Stomach (tissue), 9 donors: ENCODE data around the gene SPRYD4. TPM values are rescaled to one million over a fixed set of nuclear protein-coding genes. Genes with fewer than 3 reads are reported as not detected.
A peak's percentile ranks its signal among the peaks of the same experiment; 100 is the strongest.

Source experiments
- DNase-seq, 2 donors: peaks; one replicate each; pipeline versions ENCODE4 v3.0.0 to v3.0.0-alpha.2; 2013 to 2019
- H3K27ac ChIP-seq, 5 donors: fragments of 200-600 bp in 4 of 5; sonication (generic) in 4 of 5; one replicate each; pipeline ENCODE4 v1.5.1; 2013 to 2019; ENCODE audit warnings: mild to moderate bottlenecking in 1 of 5, moderate library complexity in 1 of 5
- H3K27me3 ChIP-seq, 3 donors: fragments of 200-600 bp; sonication (generic); one replicate each; pipeline ENCODE4 v1.5.1; 2017 to 2019; ENCODE audit warnings: mixed run types in 1 of 3
- H3K36me3 ChIP-seq, 4 donors: fragments of 200-600 bp; sonication (generic); 1 replicate in 3 of 4; 2 replicates in 1 of 4; pipeline ENCODE4 v1.5.1; 2016 to 2019
- H3K4me1 ChIP-seq, 4 donors: fragments of 200-600 bp; sonication (generic); one replicate each; pipeline ENCODE4 v1.5.1; 2016 to 2019
- H3K4me3 ChIP-seq, 4 donors: fragments of 200-600 bp; sonication (generic) in 3 of 4; one replicate each; pipeline ENCODE4 v1.5.1; 2016 to 2019; ENCODE audit warnings: mild to moderate bottlenecking in 1 of 4
- H3K9me3 ChIP-seq, 4 donors: fragments of 200-600 bp; sonication (generic); one replicate each; pipeline ENCODE4 v1.5.1; 2016 to 2019
- CTCF ChIP-seq, 7 experiments: fragments of 450-650 bp in 4 of 7; fragments of 200-600 bp in 3 of 7; sonication (generic) in 3 of 7; IDR thresholded peaks; one replicate each; pipeline ENCODE4 v1.5.1; 2016 to 2019; ENCODE audit warnings: antibody characterized with exemption in 7 of 7, control low read depth in 2 of 7, mild to moderate bottlenecking in 1 of 7
- EP300 ChIP-seq: sonication (generic); formaldehyde crosslinking; IDR thresholded peaks from one replicate; pipeline ENCODE4 v1.6.1; 2017; ENCODE audit warnings: antibody characterized with exemption
- POLR2A ChIP-seq, 4 donors: fragments of 450-650 bp; IDR thresholded peaks; one replicate each; pipeline ENCODE4 v1.6.1; 2016; ENCODE audit warnings: antibody characterized with exemption in 4 of 4, control low read depth in 2 of 4, mild to moderate bottlenecking in 1 of 4, moderate library complexity in 1 of 4
- POLR2AphosphoS5 ChIP-seq, 3 donors: sonication (generic); formaldehyde crosslinking; IDR thresholded peaks; one replicate each; pipeline ENCODE4 v1.6.1; 2016; ENCODE audit warnings: antibody characterized with exemption in 3 of 3
- WGBS, 5 donors: extraction: QIAGEN DNeasy Blood & Tissue Kit in 3 of 5; methylation state at CpG; one replicate each; pipeline versions ENCODE4 v1.1.5 to v1.1.7; 2013 to 2018; 5-methylcytosine and 5-hydroxymethylcytosine counted together
- intact Hi-C: fragments of 100-400 bp; cut with DNase I; formaldehyde crosslinking; loops from one replicate; pipeline ENCODE4 v1.15.1; 2023; ENCODE audit warnings: low total_unique reads
- polyA plus RNA-seq, 3 donors: library from polyadenylated mRNA; stranded (reverse); fragments of 200-250 nt; gene quantifications; one replicate each; pipeline ENCODE4 v1.2.3, GENCODE V29; 2013
- total RNA-seq, 5 donors: library from RNA; depleted of rRNA; stranded (reverse); fragments of >200 nt; gene quantifications; one replicate each; pipeline versions ENCODE4 v1.1.0 to v1.2.3, GENCODE V29; 2014 to 2016
- donor health status: healthy with polysubstance abuse.
- donor health status: Bipolar disorder and iron deficiency.
- donor health status: healthy.

Gene SPRYD4
- total and polyA plus RNA-seq, 8 donors = 0.29 to 5.8 (median 2.0) TPM

- Histone ChIP-seq H3K27me3 (no peaks in the 10 kb centered on the region), H3K36me3 (no peaks in the 10 kb centered on the region), H3K4me1 (peaks cover 0 to 20% (median 6%) of the 10 kb centered on the region in 4 donors), H3K4me3 (no peak overlapping the region), H3K9me3 (no peaks in the 10 kb centered on the region), H3K27ac (no peak overlapping the region)
- TF ChIP-seq POLR2AphosphoS5 (IDR thresholded peaks at IDR 0.05) (no peak), POLR2A (IDR thresholded peaks at IDR 0.05) (no peak), CTCF (IDR thresholded peaks at IDR 0.05) (no peak), EP300 (no peak)
- intact Hi-C loops = no loop called here
- no peak for DNase-seq
- 80 to 88% (median 84%) methylated on average over 11 of the region's 11 CpGs for WGBS, 5 donors
Observed at GRCh38 chr12:56461235-56462159, 6.9 kb upstream of the SPRYD4 start.

- no peak for DNase-seq
Observed at GRCh38 chr12:56462565-56462964, 5.8 kb upstream of the SPRYD4 start.

GRCh38 chr12:56469007-56469930 lies 891 bp downstream of the SPRYD4 start:
- intact Hi-C loops = no loop called here
- peak in 2 of 3 donors; percentile 24 to 26 for TF ChIP-seq POLR2AphosphoS5 (IDR thresholded peaks at IDR 0.05)
- TF ChIP-seq POLR2A (IDR thresholded peaks at IDR 0.05) = no peak
- Histone ChIP-seq H3K9me3 (no peaks in the 10 kb centered on the region), H3K4me1 (peaks cover 22 to 42% (median 30%) of the 10 kb centered on the region in 4 donors), H3K36me3 (peaks cover 0 to 20% (median 4%) of the 10 kb centered on the region in 4 donors), H3K4me3 (peak overlapping the region; percentile 80 to 96 (median 90)), H3K27me3 (no peaks in the 10 kb centered on the region), H3K27ac (peak overlapping the region; percentile 85 to 95 (median 93))
- DNase-seq = peak; percentile 32 to 38
- 34 to 39% (median 36%) methylated on average over 15 to 19 of the region's 19 CpGs for WGBS, 5 donors

More at GRCh38 chr12:56462565-56462964, 5.8 kb upstream of the SPRYD4 start:
- H3K27ac ChIP-seq = no peak overlapping the region
- H3K9me3 ChIP-seq = no peaks in the 10 kb centered on the region
- intact Hi-C loops = no loop called here
- no peaks in the 10 kb centered on the region for H3K36me3 ChIP-seq
- H3K27me3 ChIP-seq = no peaks in the 10 kb centered on the region
- no peak for TF ChIP-seq CTCF (IDR thresholded peaks at IDR 0.05)
- TF ChIP-seq EP300 = no peak
- no peak for TF ChIP-seq POLR2AphosphoS5 (IDR thresholded peaks at IDR 0.05)
- no peak for TF ChIP-seq POLR2A (IDR thresholded peaks at IDR 0.05)
- peaks cover 0 to 14% (median 7%) of the 10 kb centered on the region in 4 donors for H3K4me1 ChIP-seq
- H3K4me3 ChIP-seq = no peak overlapping the region

- peaks cover 10 to 26% (median 16%) of the 10 kb centered on the region in 4 donors for H3K4me1 ChIP-seq
- DNase-seq = no peak
- no peak overlapping the region for H3K27ac ChIP-seq
- peaks cover 0 to 24% (median 4%) of the 10 kb centered on the region in 4 donors for H3K36me3 ChIP-seq
- WGBS, 5 donors = 91 to 95% (median 93%) methylated on average over 9 of the region's 9 CpGs
- intact Hi-C loops = no loop called here
- TF ChIP-seq CTCF (IDR thresholded peaks at IDR 0.05) = no peak
- TF ChIP-seq EP300 = no peak
- no peak for TF ChIP-seq POLR2A (IDR thresholded peaks at IDR 0.05)
- no peak for TF ChIP-seq POLR2AphosphoS5 (IDR thresholded peaks at IDR 0.05)
- no peaks in the 10 kb centered on the region for H3K27me3 ChIP-seq
- H3K4me3 ChIP-seq = no peak overlapping the region
- no peaks in the 10 kb centered on the region for H3K9me3 ChIP-seq
Observed at GRCh38 chr12:56474389-56474788, 6.0 kb downstream of the SPRYD4 start.
